HepG2 (cell line): Measurements from ENCODE around the gene WNT6. TPM values are rescaled to one million over a fixed set of nuclear protein-coding genes. Genes with fewer than 3 reads are reported as not detected.

Experiments
- ATAD3A ChIP-seq: sonication (generic); formaldehyde crosslinking; IDR thresholded peaks from 2 replicates; pipeline ENCODE4 v1.4.0; 2020; ENCODE audit warnings: missing genetic modification reagents
- EZH2 ChIP-seq: conservative IDR thresholded peaks from 2 replicates; pipeline ENCODE4 v1.6.1; 2012; ENCODE audit warnings: mild to moderate bottlenecking, low read depth, low read length, moderate library complexity
- FUBP1 ChIP-seq: sonication (generic); formaldehyde crosslinking; IDR thresholded peaks from 2 replicates; pipeline ENCODE4 v1.5.1; 2020; ENCODE audit warnings: missing genetic modification reagents, mild to moderate bottlenecking, borderline replicate concordance
- HDAC1 ChIP-seq: sonication (generic); formaldehyde crosslinking; IDR thresholded peaks from 2 replicates; pipeline ENCODE4 v1.5.1; 2020; ENCODE audit warnings: mild to moderate bottlenecking, missing genetic modification reagents
- HNRNPLL ChIP-seq: fragments of 200-400 bp; formaldehyde crosslinking; IDR thresholded peaks from 2 replicates; pipeline ENCODE4 v1.6.1; 2017; ENCODE audit warnings: mild to moderate bottlenecking, low read depth, low read length; ENCODE audit not compliant: poor library complexity, severe bottlenecking
- IRX3 ChIP-seq: sonication (generic); formaldehyde crosslinking; IDR thresholded peaks from 2 replicates; pipeline ENCODE4 v1.8.1; 2023; ENCODE audit warnings: mild to moderate bottlenecking, low read depth, missing genetic modification reagents, borderline replicate concordance
- NFKBIZ ChIP-seq: IDR thresholded peaks from 2 replicates; pipeline ENCODE4 v1.6.1; 2018; ENCODE audit warnings: missing genetic modification reagents, missing compliant biosample characterization
- RELA ChIP-seq: sonication (generic); formaldehyde crosslinking; IDR thresholded peaks from 2 replicates; pipeline ENCODE4 v1.4.0; 2020; ENCODE audit warnings: missing genetic modification reagents
- RXRB ChIP-seq: IDR thresholded peaks from 2 replicates; pipeline ENCODE4 v1.6.1; 2016; ENCODE audit warnings: borderline replicate concordance, missing genetic modification reagents, missing compliant biosample characterization
- SALL2 ChIP-seq: sonication (generic); formaldehyde crosslinking; IDR thresholded peaks from 2 replicates; pipeline ENCODE4 v1.8.1; 2023; ENCODE audit warnings: mild to moderate bottlenecking, missing genetic modification reagents, inconsistent platforms
- SKI ChIP-seq: fragments of 450-650 bp; IDR thresholded peaks from one replicate; pipeline ENCODE4 v1.6.1; 2018; ENCODE audit warnings: mild to moderate bottlenecking; ENCODE audit not compliant: partially characterized antibody
- STAG1 ChIP-seq: sonication (generic); formaldehyde crosslinking; IDR thresholded peaks from 2 replicates; pipeline ENCODE4 v1.4.0; 2020; ENCODE audit warnings: missing genetic modification reagents
- TAF15 ChIP-seq: fragments of 200-400 bp; formaldehyde crosslinking; IDR thresholded peaks from one replicate; pipeline ENCODE4 v1.6.1; 2018; ENCODE audit warnings: mild to moderate bottlenecking, low read depth, low read length; ENCODE audit not compliant: poor library complexity, severe bottlenecking
- XBP1 ChIP-seq: sonication (generic); formaldehyde crosslinking; IDR thresholded peaks from 2 replicates; pipeline ENCODE4 v1.5.0; 2020; ENCODE audit warnings: missing genetic modification reagents
- ZNF605 ChIP-seq: sonication (generic); formaldehyde crosslinking; IDR thresholded peaks from 2 replicates; pipeline ENCODE4 v1.8.0; 2022; ENCODE audit warnings: mild to moderate bottlenecking, missing genetic modification reagents
- ZNF713 ChIP-seq: sonication (generic); formaldehyde crosslinking; IDR thresholded peaks from 2 replicates; pipeline ENCODE4 v1.4.0; 2020; ENCODE audit warnings: mild to moderate bottlenecking, missing genetic modification reagents
- ZNF83 ChIP-seq: sonication (generic); formaldehyde crosslinking; IDR thresholded peaks from 2 replicates; pipeline ENCODE4 v1.4.0; 2020; ENCODE audit warnings: missing genetic modification reagents, mild to moderate bottlenecking, borderline replicate concordance
- ZSCAN9 ChIP-seq: IDR thresholded peaks from 2 replicates; pipeline ENCODE4 v1.6.1; 2016; ENCODE audit warnings: borderline replicate concordance
- polyA plus RNA-seq, 8 experiments: library from polyadenylated mRNA; depleted of rRNA in 3 of 8; stranded (reverse) in 7 of 8; unstranded in 1 of 8; fragments of >200 nt; fragmentation: Illumina TruSeq in 4 of 8; extraction: Trizol in 4 of 8; gene quantifications; 2 replicates each; pipeline versions ENCODE4 v1.2.1 to v1.2.3, GENCODE V29; 2011 to 2016; ENCODE audit warnings: low read depth in 4 of 8, missing spikeins in 1 of 8, mixed read lengths in 1 of 8; ENCODE audit not compliant: insufficient read depth in 1 of 8
- total RNA-seq, 5 experiments: library from RNA; depleted of rRNA; stranded (reverse); fragments of >200 nt; fragmentation: Illumina TruSeq; extraction: Trizol; gene quantifications; 2 replicates each; pipeline ENCODE4 v1.2.3, GENCODE V29; 2016; ENCODE audit warnings: low read depth in 1 of 5
- TF ChIP-seq, protein P1 (sequence below): sonication (generic); formaldehyde crosslinking; IDR thresholded peaks from 2 replicates; pipeline ENCODE4 v1.4.0; 2020; ENCODE audit warnings: low read depth, mild to moderate bottlenecking, missing genetic modification reagents
- TF ChIP-seq, protein P2 (sequence below): sonication (generic); formaldehyde crosslinking; IDR thresholded peaks from 2 replicates; pipeline ENCODE4 v1.4.0; 2020; ENCODE audit warnings: mild to moderate bottlenecking, missing genetic modification reagents, borderline replicate concordance
- TF ChIP-seq, protein P3 (sequence below): IDR thresholded peaks from 2 replicates; pipeline ENCODE4 v1.6.1; 2016
- TF ChIP-seq, protein P4 (sequence below): IDR thresholded peaks from 2 replicates; pipeline ENCODE4 v1.6.1; 2012; ENCODE audit warnings: inconsistent platforms

The WNT6 gene
- total and polyA plus RNA-seq, 2 of the 13 experiments (the other 11 are each of a cell fraction or from before 2014, with no cell fraction given), result 0.20 TPM; not detected in 1

- TF ChIP-seq RELA (CRISPR knock-in tag) (peak; percentile 64; the same call in 1 of the 2 replicates), ZNF605 (CRISPR knock-in tag) (peak; percentile 92), ZNF713 (CRISPR knock-in tag) (no peak), EZH2 (no peak), RXRB (CRISPR knock-in tag) (peak; percentile 83), IRX3 (CRISPR knock-in tag) (no peak), HDAC1 (CRISPR knock-in tag) (peak; percentile 98), FUBP1 (CRISPR knock-in tag) (no peak), ZNF83 (peak; percentile 73; the same call in 1 of the 2 replicates), HNRNPLL (no peak), ZSCAN9 (CRISPR knock-in tag) (no peak), SALL2 (CRISPR knock-in tag) (peak; percentile 94; the same call in 1 of the 2 replicates), XBP1 (no peak), TAF15 (peak; percentile 88), STAG1 (CRISPR knock-in tag) (no peak), NFKBIZ (no peak), SKI (no peak), ATAD3A (CRISPR knock-in tag) (peak; percentile 87; the same call in 1 of the 2 replicates)
- TF ChIP-seq, protein P1, sequence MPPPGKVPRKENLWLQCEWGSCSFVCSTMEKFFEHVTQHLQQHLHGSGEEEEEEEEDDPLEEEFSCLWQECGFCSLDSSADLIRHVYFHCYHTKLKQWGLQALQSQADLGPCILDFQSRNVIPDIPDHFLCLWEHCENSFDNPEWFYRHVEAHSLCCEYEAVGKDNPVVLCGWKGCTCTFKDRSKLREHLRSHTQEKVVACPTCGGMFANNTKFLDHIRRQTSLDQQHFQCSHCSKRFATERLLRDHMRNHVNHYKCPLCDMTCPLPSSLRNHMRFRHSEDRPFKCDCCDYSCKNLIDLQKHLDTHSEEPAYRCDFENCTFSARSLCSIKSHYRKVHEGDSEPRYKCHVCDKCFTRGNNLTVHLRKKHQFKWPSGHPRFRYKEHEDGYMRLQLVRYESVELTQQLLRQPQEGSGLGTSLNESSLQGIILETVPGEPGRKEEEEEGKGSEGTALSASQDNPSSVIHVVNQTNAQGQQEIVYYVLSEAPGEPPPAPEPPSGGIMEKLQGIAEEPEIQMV (CRISPR knock-in tag), result peak; percentile 86
- TF ChIP-seq, protein P2, sequence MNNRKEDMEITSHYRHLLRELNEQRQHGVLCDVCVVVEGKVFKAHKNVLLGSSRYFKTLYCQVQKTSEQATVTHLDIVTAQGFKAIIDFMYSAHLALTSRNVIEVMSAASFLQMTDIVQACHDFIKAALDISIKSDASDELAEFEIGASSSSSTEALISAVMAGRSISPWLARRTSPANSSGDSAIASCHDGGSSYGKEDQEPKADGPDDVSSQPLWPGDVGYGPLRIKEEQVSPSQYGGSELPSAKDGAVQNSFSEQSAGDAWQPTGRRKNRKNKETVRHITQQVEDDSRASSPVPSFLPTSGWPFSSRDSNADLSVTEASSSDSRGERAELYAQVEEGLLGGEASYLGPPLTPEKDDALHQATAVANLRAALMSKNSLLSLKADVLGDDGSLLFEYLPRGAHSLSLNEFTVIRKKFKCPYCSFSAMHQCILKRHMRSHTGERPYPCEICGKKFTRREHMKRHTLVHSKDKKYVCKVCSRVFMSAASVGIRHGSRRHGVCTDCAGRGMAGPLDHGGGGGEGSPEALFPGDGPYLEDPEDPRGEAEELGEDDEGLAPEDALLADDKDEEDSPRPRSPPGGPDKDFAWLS (CRISPR knock-in tag), result 0 out of 2 replicates have a peak, but pooled peaks have one; percentile 87
- TF ChIP-seq, protein P3, sequence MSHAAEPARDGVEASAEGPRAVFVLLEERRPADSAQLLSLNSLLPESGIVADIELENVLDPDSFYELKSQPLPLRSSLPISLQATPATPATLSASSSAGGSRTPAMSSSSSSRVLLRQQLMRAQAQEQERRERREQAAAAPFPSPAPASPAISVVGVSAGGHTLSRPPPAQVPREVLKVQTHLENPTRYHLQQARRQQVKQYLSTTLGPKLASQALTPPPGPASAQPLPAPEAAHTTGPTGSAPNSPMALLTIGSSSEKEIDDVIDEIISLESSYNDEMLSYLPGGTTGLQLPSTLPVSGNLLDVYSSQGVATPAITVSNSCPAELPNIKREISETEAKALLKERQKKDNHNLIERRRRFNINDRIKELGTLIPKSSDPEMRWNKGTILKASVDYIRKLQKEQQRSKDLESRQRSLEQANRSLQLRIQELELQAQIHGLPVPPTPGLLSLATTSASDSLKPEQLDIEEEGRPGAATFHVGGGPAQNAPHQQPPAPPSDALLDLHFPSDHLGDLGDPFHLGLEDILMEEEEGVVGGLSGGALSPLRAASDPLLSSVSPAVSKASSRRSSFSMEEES (CRISPR knock-in tag), result no peak
- TF ChIP-seq, protein P4, sequence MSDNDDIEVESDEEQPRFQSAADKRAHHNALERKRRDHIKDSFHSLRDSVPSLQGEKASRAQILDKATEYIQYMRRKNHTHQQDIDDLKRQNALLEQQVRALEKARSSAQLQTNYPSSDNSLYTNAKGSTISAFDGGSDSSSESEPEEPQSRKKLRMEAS, result peak; percentile 97
Observed at GRCh38 chr2:218908721-218909619, 49.4 kb downstream of the WNT6 start (continued).
